HL-60 (cell line): ENCODE data around the gene AMMECR1.

ENCODE experiments used
- DNase-seq, 2 experiments: peaks; one replicate each; pipeline ENCODE4 v3.0.0-alpha.2; 2010 to 2020; ENCODE audit warnings: low read depth in 1 of 2, low spot score in 1 of 2
- H3K27ac ChIP-seq: fragments of 250-450 bp; sonication (Bioruptor Pico); replicated peaks from 2 replicates; pipeline ENCODE4 v1.5.1; 2020; ENCODE audit warnings: mild to moderate bottlenecking, moderate library complexity
- H3K27me3 ChIP-seq: fragments of 250-450 bp; sonication (Bioruptor Pico); 2 replicates; pipeline ENCODE4 v1.5.1; 2021; ENCODE audit warnings: mild to moderate bottlenecking, moderate library complexity; ENCODE audit not compliant: insufficient read depth, poor library complexity, severe bottlenecking
- H3K4me3 ChIP-seq: replicated peaks from 2 replicates; pipeline ENCODE4 v1.5.1; 2011; ENCODE audit warnings: mild to moderate bottlenecking, control low read depth, low read length; ENCODE audit not compliant: insufficient read depth
- CTCF ChIP-seq: IDR thresholded peaks from one replicate; pipeline ENCODE4 v1.5.1; 2011; ENCODE audit warnings: low read length, control low read depth, inconsistent platforms; ENCODE audit not compliant: insufficient read depth
- GABPA ChIP-seq: IDR thresholded peaks from 2 replicates; pipeline ENCODE4 v1.6.1; 2012; ENCODE audit warnings: low read depth
- POLR2AphosphoS5 ChIP-seq: IDR thresholded peaks from 2 replicates; pipeline ENCODE4 v1.6.1; 2012; ENCODE audit warnings: low read depth
- REST ChIP-seq: IDR thresholded peaks from 2 replicates; pipeline ENCODE4 v1.6.1; 2012; ENCODE audit warnings: low read depth; ENCODE audit not compliant: insufficient replicate concordance
- SPI1 ChIP-seq: IDR thresholded peaks from 2 replicates; pipeline ENCODE4 v1.6.1; 2012; ENCODE audit warnings: low read depth, mild to moderate bottlenecking, borderline replicate concordance

The AMMECR1 gene

GRCh38 chrX:110145311-110145710, 172.6 kb downstream of the AMMECR1 start:
- DNase-seq: no peak
- Histone ChIP-seq H3K27me3 (no peaks in the 10 kb centered on the region), H3K4me3 (no peak overlapping the region), H3K27ac (no peak overlapping the region)
- TF ChIP-seq POLR2AphosphoS5: no peak
- TF ChIP-seq SPI1: no peak
- TF ChIP-seq CTCF: no peak
- TF ChIP-seq GABPA: no peak
- no peak for TF ChIP-seq REST
